Urinary bladder (tissue), 4 donors: ENCODE data around the gene IFNW1. TPM values are rescaled to one million over a fixed set of nuclear protein-coding genes. Genes with fewer than 3 reads are reported as not detected.
"Not testable (repeated sequence)": the region's sequence is repeated elsewhere in the genome, so short reads cannot be mapped to it uniquely, and the experiment has no call there.

Experiments
- DNase-seq: peaks from one replicate; pipeline ENCODE4 v3.0.0-alpha.2; 2015; ENCODE audit errors: extremely low spot score
- H3K27ac ChIP-seq: one replicate; pipeline ENCODE4 v1.5.1; 2013; ENCODE audit warnings: low read depth, mild to moderate bottlenecking, moderate library complexity
- H3K36me3 ChIP-seq: one replicate; pipeline ENCODE4 v1.6.1; 2013; ENCODE audit warnings: mild to moderate bottlenecking, moderate library complexity; ENCODE audit not compliant: insufficient read depth
- H3K4me1 ChIP-seq: one replicate; pipeline ENCODE4 v1.6.1; 2013; ENCODE audit warnings: mild to moderate bottlenecking, moderate library complexity; ENCODE audit not compliant: insufficient read depth
- H3K4me3 ChIP-seq: one replicate; pipeline ENCODE4 v1.5.1; 2013; ENCODE audit warnings: low read depth, low read length
- WGBS: extraction: QIAGEN DNeasy Blood & Tissue Kit; methylation state at CpG from one replicate; pipeline ENCODE4 v1.1.7; 2013; 5-methylcytosine and 5-hydroxymethylcytosine counted together
- polyA plus RNA-seq: library from polyadenylated mRNA; stranded (reverse); fragments of 200-250 nt; gene quantifications from one replicate; pipeline ENCODE4 v1.2.3, GENCODE V29; 2013
- total RNA-seq: library from RNA; depleted of rRNA; stranded (reverse); fragments of >200 nt; gene quantifications from one replicate; pipeline ENCODE4 v1.2.3, GENCODE V29; 2014
- donor health status: healthy with polysubstance abuse.
- donor health status: healthy.

IFNW1 gene
- total and polyA plus RNA-seq, 2 donors = not detected

- 40% methylated on average over 1 of the region's 1 CpG for WGBS
- Histone ChIP-seq H3K36me3 (no peaks in the 10 kb centered on the region), H3K4me3 (no peak overlapping the region), H3K4me1 (no peaks in the 10 kb centered on the region), H3K27ac (no peak overlapping the region)
- DNase-seq = no peak
Observed at GRCh38 chr9:21137020-21137419, 4.6 kb downstream of the IFNW1 start.

DNA sequence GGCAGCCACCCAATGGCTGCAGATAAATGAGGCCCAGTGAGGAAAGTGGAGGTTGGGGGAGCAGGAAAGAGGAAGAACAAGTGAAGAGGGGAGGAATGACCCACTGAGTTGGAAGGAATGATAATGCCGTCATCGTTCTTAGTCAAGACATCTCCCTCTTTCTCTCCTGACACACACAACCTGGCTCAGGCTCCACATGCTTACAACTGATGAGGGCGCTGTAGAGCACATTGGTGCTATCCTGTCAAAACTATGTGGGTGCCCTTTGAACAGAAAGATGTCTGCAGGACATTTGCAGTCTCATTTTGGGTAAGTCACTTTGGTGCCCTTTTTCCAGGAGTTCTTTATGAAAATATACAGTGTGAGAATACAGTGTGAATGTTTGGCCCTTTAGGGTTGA lies 5.9 kb downstream of the IFNW1 start:
- Histone ChIP-seq H3K36me3 (no peaks in the 10 kb centered on the region), H3K27ac (no peak overlapping the region), H3K4me1 (no peaks in the 10 kb centered on the region), H3K4me3 (no peak overlapping the region)
- DNase-seq = no peak
- WGBS = 73% methylated on average over 3 of the region's 3 CpGs

DNA sequence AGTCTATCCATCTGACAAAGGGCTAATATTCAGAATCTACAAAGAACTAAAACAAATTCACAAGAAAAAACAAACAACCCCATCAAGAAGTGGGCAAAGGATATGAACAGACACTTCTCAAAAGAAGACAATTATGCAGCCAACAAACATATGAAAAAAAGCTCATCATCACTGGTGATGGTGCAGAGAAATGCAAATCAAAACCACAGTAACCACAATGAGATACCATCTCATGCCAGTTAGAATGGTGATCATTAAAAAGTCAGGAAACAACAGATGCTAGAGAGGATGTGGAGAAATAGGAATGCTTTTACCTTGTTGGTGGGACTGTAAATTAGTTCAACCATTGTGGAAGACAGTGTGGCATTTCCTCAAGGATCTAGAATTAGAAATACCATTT lies 13.4 kb downstream of the IFNW1 start:
- not testable (repeated sequence) for DNase-seq, H3K27ac ChIP-seq, H3K36me3 ChIP-seq, H3K4me1 ChIP-seq, H3K4me3 ChIP-seq

DNA sequence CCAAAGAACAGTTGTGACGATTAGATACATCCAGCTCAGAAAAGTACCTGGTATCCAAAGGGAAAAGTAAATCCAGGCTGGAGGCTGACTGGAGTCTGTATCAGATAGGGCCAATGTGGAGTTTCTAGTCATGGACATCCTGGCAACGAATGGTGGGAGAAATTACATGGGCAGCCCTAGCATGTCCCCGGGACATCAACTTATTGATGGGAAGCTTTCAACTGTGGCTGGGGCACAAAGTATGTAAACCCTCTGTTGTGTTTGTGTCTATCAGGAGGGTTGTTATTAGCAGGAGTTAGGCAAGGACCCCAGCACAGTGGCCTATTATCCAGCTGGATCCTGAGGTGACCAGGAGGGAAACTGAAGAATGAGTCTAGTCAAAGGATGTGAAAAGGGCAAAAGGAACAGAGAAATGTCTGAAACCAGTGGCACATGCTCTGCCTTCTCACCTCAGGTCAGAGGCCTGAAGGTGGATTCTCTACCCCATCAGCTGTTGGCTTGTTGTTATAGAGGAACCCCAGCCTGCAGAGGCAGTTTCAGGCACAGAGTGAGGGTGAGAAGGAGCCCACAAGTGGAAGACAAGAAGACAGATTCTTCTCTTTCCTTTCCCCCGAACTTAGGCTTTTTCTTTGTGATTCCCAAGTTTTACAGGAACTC lies 19.9 kb downstream of the IFNW1 start:
- H3K27ac ChIP-seq = no peak overlapping the region
- no peak overlapping the region for H3K4me3 ChIP-seq
- H3K4me1 ChIP-seq = no peaks in the 10 kb centered on the region
- no peaks in the 10 kb centered on the region for H3K36me3 ChIP-seq
- no peak for DNase-seq
- WGBS = 91% methylated on average over 4 of the region's 4 CpGs

- 90% methylated on average over 2 of the region's 2 CpGs for WGBS
- no peaks in the 10 kb centered on the region for H3K36me3 ChIP-seq
Observed at GRCh38 chr9:21121079-21121478, 20.6 kb downstream of the IFNW1 start.

GRCh38 chr9:21119093-21119770 lies 22.4 kb downstream of the IFNW1 start:
- Histone ChIP-seq H3K4me3 (no peak overlapping the region), H3K36me3 (no peaks in the 10 kb centered on the region), H3K27ac (no peak overlapping the region), H3K4me1 (no peaks in the 10 kb centered on the region)
- WGBS = 61% methylated on average over 7 of the region's 7 CpGs
- DNase-seq = no peak

More at GRCh38 chr9:21121079-21121478, 20.6 kb downstream of the IFNW1 start:
- no peaks in the 10 kb centered on the region for H3K4me1 ChIP-seq
- H3K27ac ChIP-seq = no peak overlapping the region
- H3K4me3 ChIP-seq = no peak overlapping the region
- no peak for DNase-seq

GRCh38 chr9:21114311-21114710 lies 27.3 kb downstream of the IFNW1 start:
- no peak overlapping the region for H3K27ac ChIP-seq
- no peak overlapping the region for H3K4me3 ChIP-seq
- no peaks in the 10 kb centered on the region for H3K36me3 ChIP-seq
- DNase-seq = no peak
- 83% methylated on average over 2 of the region's 2 CpGs for WGBS
- H3K4me1 ChIP-seq = no peaks in the 10 kb centered on the region

DNA sequence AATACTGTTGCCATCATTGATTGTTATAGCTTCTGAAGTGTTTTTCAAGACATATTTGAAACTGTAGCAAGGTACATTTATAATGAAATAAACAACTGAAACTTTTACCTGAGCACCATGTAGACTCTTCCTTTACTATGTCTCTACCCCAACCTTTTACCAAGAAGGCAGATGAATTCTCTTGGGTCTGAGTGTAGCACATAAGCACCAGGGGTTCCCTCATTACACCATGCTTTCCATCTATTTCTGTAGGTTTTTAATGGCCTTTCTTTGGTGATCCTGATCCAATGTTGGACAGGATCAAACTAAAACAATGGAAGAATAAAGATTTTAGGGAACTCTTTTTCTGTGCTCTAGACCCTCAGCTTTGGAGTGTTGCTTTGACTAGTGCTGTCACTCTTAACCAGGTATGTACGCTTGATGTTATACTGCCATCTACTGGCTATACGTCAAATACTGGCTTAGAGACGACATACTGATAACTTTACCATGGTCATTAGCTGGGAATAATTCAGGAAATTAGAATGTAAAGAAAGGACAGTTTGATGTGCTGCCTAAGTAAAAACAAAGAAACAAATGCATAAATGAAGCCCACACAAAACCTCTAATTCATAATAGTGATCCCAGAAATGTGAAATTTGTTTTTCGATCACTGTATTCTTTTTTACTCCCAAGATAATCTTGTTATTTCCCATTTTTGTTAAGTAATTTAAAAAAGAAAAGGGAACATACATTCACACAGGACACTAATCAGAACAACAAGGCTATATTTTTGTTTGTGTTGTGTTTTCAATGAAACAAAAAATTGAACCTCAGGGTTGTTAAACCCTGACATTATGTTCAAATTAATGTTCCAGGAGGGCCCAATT lies 30.7 kb downstream of the IFNW1 start:
- WGBS = 24% methylated on average over 4 of the region's 4 CpGs
- Histone ChIP-seq H3K4me3 (no peak overlapping the region), H3K27ac (no peak overlapping the region), H3K4me1 (no peaks in the 10 kb centered on the region), H3K36me3 (no peaks in the 10 kb centered on the region)
- DNase-seq = peak; percentile 11

DNA sequence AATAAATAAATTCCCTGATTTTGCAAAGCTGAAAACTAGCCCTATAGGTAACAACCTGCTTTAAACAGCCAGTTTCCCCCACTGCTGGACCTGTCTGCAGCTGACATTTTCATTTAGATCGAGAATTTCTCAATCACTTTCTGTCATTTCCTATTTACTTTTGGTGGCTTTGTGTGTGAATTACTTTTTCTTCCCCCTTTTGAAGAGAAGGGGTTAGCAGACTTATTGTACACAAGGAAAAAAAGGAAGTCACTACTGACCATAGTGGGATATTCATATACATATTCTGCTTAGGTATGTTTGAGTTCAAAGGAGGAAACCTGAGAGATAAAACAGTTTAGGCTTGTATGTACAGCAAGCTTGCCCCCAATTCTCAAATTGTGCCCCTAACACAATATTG lies 36.8 kb downstream of the IFNW1 start:
- Histone ChIP-seq H3K27ac (no peak overlapping the region), H3K36me3 (no peaks in the 10 kb centered on the region), H3K4me1 (no peaks in the 10 kb centered on the region), H3K4me3 (no peak overlapping the region)
- WGBS = 75% methylated on average over 1 of the region's 1 CpG
- DNase-seq = no peak

GRCh38 chr9:21102305-21102704 lies 39.3 kb downstream of the IFNW1 start:
- 100% methylated on average over 1 of the region's 1 CpG for WGBS
- Histone ChIP-seq H3K27ac (no peak overlapping the region), H3K4me3 (no peak overlapping the region), H3K4me1 (no peaks in the 10 kb centered on the region), H3K36me3 (no peaks in the 10 kb centered on the region)
- no peak for DNase-seq

DNA sequence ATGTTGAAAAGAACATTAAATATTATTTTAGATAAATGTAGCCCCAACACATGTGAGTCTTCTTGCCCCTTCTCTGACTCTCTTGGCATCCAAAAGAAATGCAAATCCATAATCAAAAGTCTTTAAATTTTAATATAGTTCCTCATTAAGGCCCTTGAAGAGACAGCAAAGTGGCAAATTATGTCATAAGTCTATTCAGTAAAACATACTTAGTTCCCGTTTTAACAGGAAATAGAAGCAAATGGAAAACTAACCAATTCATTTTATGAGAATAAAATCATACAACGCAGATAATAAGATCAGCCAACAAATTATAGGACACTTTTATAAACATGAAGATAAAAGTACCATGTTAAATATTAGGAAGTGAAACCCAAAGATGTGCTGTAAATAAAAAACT lies 43.8 kb downstream of the IFNW1 start:
- H3K4me1 ChIP-seq = no peaks in the 10 kb centered on the region
- no peak overlapping the region for H3K27ac ChIP-seq
- H3K36me3 ChIP-seq = no peaks in the 10 kb centered on the region
- WGBS = 53% methylated on average over 2 of the region's 2 CpGs
- H3K4me3 ChIP-seq = no peak overlapping the region
- no peak for DNase-seq

- H3K27ac ChIP-seq = no peak overlapping the region
- H3K4me1 ChIP-seq = no peaks in the 10 kb centered on the region
- H3K36me3 ChIP-seq = no peaks in the 10 kb centered on the region
- no peak overlapping the region for H3K4me3 ChIP-seq
- 23% methylated on average over 2 of the region's 2 CpGs for WGBS
- DNase-seq = no peak
Observed at GRCh38 chr9:21096901-21097255, 44.8 kb downstream of the IFNW1 start.

DNA sequence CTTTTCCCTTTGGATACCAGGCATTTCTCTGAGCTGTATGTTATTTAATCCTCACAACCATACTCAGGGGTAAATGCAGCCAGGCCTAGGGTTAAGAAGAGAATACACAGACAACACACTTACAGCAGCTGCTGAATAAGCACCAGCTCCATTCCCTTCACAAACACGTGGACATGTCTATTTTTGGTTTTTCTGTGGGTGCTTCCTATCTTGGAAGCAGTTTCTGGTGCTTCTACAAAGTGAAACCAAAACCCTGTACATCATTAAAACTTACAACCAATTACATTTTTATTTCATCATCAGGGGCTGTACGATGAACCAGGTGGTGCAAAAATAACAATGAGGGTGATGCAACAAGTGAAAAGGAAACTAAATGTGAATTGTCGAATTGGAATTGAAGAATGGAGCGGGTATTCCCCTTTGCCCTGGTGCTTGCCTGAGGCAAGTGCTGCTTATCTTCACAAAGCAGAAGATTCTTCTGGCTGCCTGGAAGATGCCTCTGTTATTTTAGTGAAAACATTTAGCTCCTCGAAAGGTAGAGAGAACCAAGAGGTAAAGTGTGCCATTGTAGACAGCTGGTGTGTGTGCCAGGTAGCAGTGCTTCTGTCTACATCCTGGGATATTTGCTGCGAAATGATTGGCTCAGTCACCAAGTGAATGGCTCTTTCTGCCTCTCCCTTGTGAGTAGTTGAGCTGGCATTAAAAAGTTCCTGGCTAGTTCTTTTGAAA lies 45.3 kb downstream of the IFNW1 start:
- Histone ChIP-seq H3K4me1 (no peaks in the 10 kb centered on the region), H3K27ac (no peak overlapping the region), H3K36me3 (no peaks in the 10 kb centered on the region), H3K4me3 (no peak overlapping the region)
- WGBS = 28% methylated on average over 6 of the region's 6 CpGs
- no peak for DNase-seq
